ENCODE results near the gene FBXO10. TPM values are rescaled to one million over a fixed set of nuclear protein-coding genes. Genes with fewer than 3 reads are reported as not detected.
A peak's percentile ranks its signal among the peaks of the same experiment; 100 is the strongest.

FBXO10 gene
- total RNA-seq, 2 experiments from 2014 or later = 9.4 to 13.2 TPM

- H3K36me3 ChIP-seq (ENCODE audit: insufficient read depth, low read length) = no peaks in the 10 kb centered on the region
- no peak overlapping the region for H3K4me2 ChIP-seq (ENCODE audit: low read length)
- DNase-seq (ENCODE audit: low spot score) = no peak
- BruUV-seq (replicated peaks) = no TSS peak
- TF ChIP-seq CTCF (conservative IDR thresholded peaks at IDR 0.05; ENCODE audit: low read length) (no peak), EZH2phosphoT487 (IDR thresholded peaks at IDR 0.05; ENCODE audit: borderline replicate concordance, low read depth, low read length) (no peak)
- no peak overlapping the region for H3K4me3 ChIP-seq (ENCODE audit: low read depth, low read length, poor library complexity, severe bottlenecking)
- intact Hi-C loops (cut with micrococcal nuclease; ENCODE audit: unreplicated experiment) = no loop called here
- H3K9me3 ChIP-seq (ENCODE audit: low read length) = no peaks in the 10 kb centered on the region
- CTCF ChIA-PET (ENCODE audit: unreplicated experiment) = no interaction called here
- POLR2A ChIA-PET = no interaction called here
- no peak overlapping the region for H2AFZ ChIP-seq (ENCODE audit: low read length)
- no peaks in the 10 kb centered on the region for H3K79me2 ChIP-seq (ENCODE audit: insufficient read depth, low read depth, low read length)
- H3K4me1 ChIP-seq (ENCODE audit: insufficient read depth, low read length, poor library complexity, severe bottlenecking) = peaks cover 6% of the 10 kb centered on the region
- H4K20me1 ChIP-seq (ENCODE audit: insufficient read depth, low read length) = no peaks in the 10 kb centered on the region
- H3K9me2 ChIP-seq (ENCODE audit: insufficient read depth, low read length) = no peaks in the 10 kb centered on the region
- H3K27ac ChIP-seq (ENCODE audit: low read depth, low read length, poor library complexity, severe bottlenecking) = no peak overlapping the region
These were observed 46.3 kb upstream of the FBXO10 start for GRCh38 chr9:37622462-37622861.

GRCh38 chr9:37621273-37622121, 45.3 kb upstream of the FBXO10 start:
- no TSS peak for BruUV-seq (replicated peaks)
- no peak overlapping the region for H3K4me2 ChIP-seq (ENCODE audit: low read length)
- intact Hi-C loops (cut with micrococcal nuclease; ENCODE audit: unreplicated experiment) = no loop called here
- peaks cover 6% of the 10 kb centered on the region for H3K4me1 ChIP-seq (ENCODE audit: insufficient read depth, low read length, poor library complexity, severe bottlenecking)
- no peak overlapping the region for H3K4me3 ChIP-seq (ENCODE audit: low read depth, low read length, poor library complexity, severe bottlenecking)
- H4K20me1 ChIP-seq (ENCODE audit: insufficient read depth, low read length) = no peaks in the 10 kb centered on the region
- no peaks in the 10 kb centered on the region for H3K9me2 ChIP-seq (ENCODE audit: insufficient read depth, low read length)
- H3K27ac ChIP-seq (ENCODE audit: low read depth, low read length, poor library complexity, severe bottlenecking) = no peak overlapping the region
- no peak overlapping the region for H2AFZ ChIP-seq (ENCODE audit: low read length)
- peak; percentile 43 for DNase-seq (ENCODE audit: low spot score)
- no peaks in the 10 kb centered on the region for H3K9me3 ChIP-seq (ENCODE audit: low read length)
- TF ChIP-seq CTCF (conservative IDR thresholded peaks at IDR 0.05; ENCODE audit: low read length) (no peak), EZH2phosphoT487 (IDR thresholded peaks at IDR 0.05; ENCODE audit: borderline replicate concordance, low read depth, low read length) (no peak)
- CTCF ChIA-PET (ENCODE audit: unreplicated experiment) = interaction anchor here (0.5 to 0.6 kb wide), 2 partner anchors 611 to 1122 kb away, joined by 3 read pairs; no protein-coding TSS in a partner anchor
- no peaks in the 10 kb centered on the region for H3K36me3 ChIP-seq (ENCODE audit: insufficient read depth, low read length)
- POLR2A ChIA-PET = no interaction called here
- no peaks in the 10 kb centered on the region for H3K79me2 ChIP-seq (ENCODE audit: insufficient read depth, low read depth, low read length)

GRCh38 chr9:37620396-37620795, 44.2 kb upstream of the FBXO10 start:
- H3K4me1 ChIP-seq (ENCODE audit: insufficient read depth, low read length, poor library complexity, severe bottlenecking) = peaks cover 6% of the 10 kb centered on the region
- no peaks in the 10 kb centered on the region for H3K36me3 ChIP-seq (ENCODE audit: insufficient read depth, low read length)
- no peak overlapping the region for H2AFZ ChIP-seq (ENCODE audit: low read length)
- no peaks in the 10 kb centered on the region for H3K9me3 ChIP-seq (ENCODE audit: low read length)
- H3K27ac ChIP-seq (ENCODE audit: low read depth, low read length, poor library complexity, severe bottlenecking) = no peak overlapping the region
- no peaks in the 10 kb centered on the region for H3K79me2 ChIP-seq (ENCODE audit: insufficient read depth, low read depth, low read length)
- no peaks in the 10 kb centered on the region for H4K20me1 ChIP-seq (ENCODE audit: insufficient read depth, low read length)
- no TSS peak for BruUV-seq (replicated peaks)
- no peak overlapping the region for H3K4me2 ChIP-seq (ENCODE audit: low read length)
- TF ChIP-seq CTCF (conservative IDR thresholded peaks at IDR 0.05; ENCODE audit: low read length) (no peak), EZH2phosphoT487 (IDR thresholded peaks at IDR 0.05; ENCODE audit: borderline replicate concordance, low read depth, low read length) (no peak)
- CTCF ChIA-PET (ENCODE audit: unreplicated experiment) = no interaction called here
- POLR2A ChIA-PET = interaction anchor here (0.7 kb wide), 1 partner anchor 149 kb away, joined by 3 read pairs; no protein-coding TSS in a partner anchor
- no peak overlapping the region for H3K4me3 ChIP-seq (ENCODE audit: low read depth, low read length, poor library complexity, severe bottlenecking)
- H3K9me2 ChIP-seq (ENCODE audit: insufficient read depth, low read length) = no peaks in the 10 kb centered on the region
- no peak for DNase-seq (ENCODE audit: low spot score)
- intact Hi-C loops (cut with micrococcal nuclease; ENCODE audit: unreplicated experiment) = no loop called here
